Thyroid gland (tissue), 4 donors: ENCODE data around the gene PLCB4. TPM values are rescaled to one million over a fixed set of nuclear protein-coding genes. Genes with fewer than 3 reads are reported as not detected.

Experiments
- DNase-seq, 2 donors: peaks; one replicate each; pipeline ENCODE4 v3.0.0-alpha.2; 2019
- H3K27ac ChIP-seq, 3 donors: fragments of 200-600 bp; sonication (generic); 1 replicate in 2 of 3; 2 replicates in 1 of 3; pipeline ENCODE4 v1.5.1; 2016 to 2019; ENCODE audit warnings: mild to moderate bottlenecking in 1 of 3, moderate library complexity in 1 of 3
- H3K27me3 ChIP-seq: fragments of 200-600 bp; sonication (generic); one replicate; pipeline ENCODE4 v1.5.1; 2019
- H3K36me3 ChIP-seq, 2 donors: fragments of 200-600 bp; sonication (generic); one replicate each; pipeline ENCODE4 v1.5.1; 2016 to 2019
- H3K4me1 ChIP-seq, 2 donors: fragments of 200-600 bp; sonication (generic); one replicate each; pipeline ENCODE4 v1.5.1; 2017 to 2019
- H3K4me3 ChIP-seq, 3 donors: fragments of 200-600 bp; sonication (generic); replicated peaks in 1 of 3; 1 replicate in 2 of 3; 2 replicates in 1 of 3; pipeline ENCODE4 v1.5.1; 2016; ENCODE audit warnings: mild to moderate bottlenecking in 1 of 3
- H3K9me3 ChIP-seq: fragments of 200-600 bp; sonication (generic); one replicate; pipeline ENCODE4 v1.5.1; 2017
- POLR2A ChIP-seq, 2 donors: fragments of 450-650 bp; IDR thresholded peaks; one replicate each; pipeline ENCODE4 v1.6.1; 2017; ENCODE audit warnings: antibody characterized with exemption in 2 of 2, mild to moderate bottlenecking in 2 of 2, moderate library complexity in 1 of 2
- WGBS, 2 donors: methylation state at CpG; one replicate each; pipeline ENCODE4 v1.1.5; 2017; 5-methylcytosine and 5-hydroxymethylcytosine counted together
- intact Hi-C: fragments of 100-400 bp; cut with DNase I; formaldehyde crosslinking; loops from one replicate; pipeline ENCODE4 v1.15.1; 2023
- total RNA-seq, 4 donors: library from RNA; depleted of rRNA; stranded (reverse); fragments of >200 nt; gene quantifications; one replicate each; pipeline ENCODE4 v1.2.3, GENCODE V29; 2016
- TF ChIP-seq, protein P1 (sequence below), 6 experiments: fragments of 200-600 bp in 3 of 6; fragments of 450-650 bp in 3 of 6; sonication (generic) in 3 of 6; IDR thresholded peaks; one replicate each; pipeline ENCODE4 v1.5.1; 2016 to 2019; ENCODE audit warnings: antibody characterized with exemption in 6 of 6, mild to moderate bottlenecking in 2 of 6, inconsistent platforms in 1 of 6, moderate library complexity in 1 of 6

Gene PLCB4
- total RNA-seq, 4 donors from 2014 or later, result 50.9 to 77.9 (median 67.9) TPM

DNA sequence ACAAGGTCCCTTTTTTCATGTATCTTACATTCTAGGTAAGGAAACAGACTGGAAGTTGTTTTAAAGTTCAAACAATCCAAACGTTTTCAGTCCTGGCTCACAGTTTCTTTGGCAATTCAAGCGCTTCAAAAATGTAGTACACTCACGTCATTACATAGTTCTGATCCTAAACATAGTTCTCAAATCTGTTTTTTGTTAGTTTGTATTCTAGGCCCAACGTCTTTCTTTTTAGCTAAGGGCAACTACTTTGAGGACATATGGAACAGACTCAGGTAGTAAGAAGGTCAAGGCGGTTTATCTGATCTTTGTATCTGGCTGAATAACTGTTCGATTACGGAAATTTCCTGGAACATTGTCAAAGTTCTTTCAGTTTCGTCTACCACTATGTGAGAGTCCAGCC, 36.9 kb upstream of the PLCB4 start:
- no peaks in the 10 kb centered on the region for H3K36me3 ChIP-seq
- DNase-seq, result no peak
- H3K4me3 ChIP-seq, result no peak overlapping the region
- no peaks in the 10 kb centered on the region for H3K4me1 ChIP-seq
- H3K27ac ChIP-seq, result no peak overlapping the region
- H3K9me3 ChIP-seq, result no peaks in the 10 kb centered on the region
- TF ChIP-seq POLR2A (IDR thresholded peaks at IDR 0.05), result no peak
- TF ChIP-seq, protein P1, sequence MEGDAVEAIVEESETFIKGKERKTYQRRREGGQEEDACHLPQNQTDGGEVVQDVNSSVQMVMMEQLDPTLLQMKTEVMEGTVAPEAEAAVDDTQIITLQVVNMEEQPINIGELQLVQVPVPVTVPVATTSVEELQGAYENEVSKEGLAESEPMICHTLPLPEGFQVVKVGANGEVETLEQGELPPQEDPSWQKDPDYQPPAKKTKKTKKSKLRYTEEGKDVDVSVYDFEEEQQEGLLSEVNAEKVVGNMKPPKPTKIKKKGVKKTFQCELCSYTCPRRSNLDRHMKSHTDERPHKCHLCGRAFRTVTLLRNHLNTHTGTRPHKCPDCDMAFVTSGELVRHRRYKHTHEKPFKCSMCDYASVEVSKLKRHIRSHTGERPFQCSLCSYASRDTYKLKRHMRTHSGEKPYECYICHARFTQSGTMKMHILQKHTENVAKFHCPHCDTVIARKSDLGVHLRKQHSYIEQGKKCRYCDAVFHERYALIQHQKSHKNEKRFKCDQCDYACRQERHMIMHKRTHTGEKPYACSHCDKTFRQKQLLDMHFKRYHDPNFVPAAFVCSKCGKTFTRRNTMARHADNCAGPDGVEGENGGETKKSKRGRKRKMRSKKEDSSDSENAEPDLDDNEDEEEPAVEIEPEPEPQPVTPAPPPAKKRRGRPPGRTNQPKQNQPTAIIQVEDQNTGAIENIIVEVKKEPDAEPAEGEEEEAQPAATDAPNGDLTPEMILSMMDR (IDR thresholded peaks at IDR 0.05), result no peak
- 73 to 78% methylated on average over 8 of the region's 8 CpGs for WGBS, 2 donors
- intact Hi-C loops, result no loop called here
- no peaks in the 10 kb centered on the region for H3K27me3 ChIP-seq

DNA sequence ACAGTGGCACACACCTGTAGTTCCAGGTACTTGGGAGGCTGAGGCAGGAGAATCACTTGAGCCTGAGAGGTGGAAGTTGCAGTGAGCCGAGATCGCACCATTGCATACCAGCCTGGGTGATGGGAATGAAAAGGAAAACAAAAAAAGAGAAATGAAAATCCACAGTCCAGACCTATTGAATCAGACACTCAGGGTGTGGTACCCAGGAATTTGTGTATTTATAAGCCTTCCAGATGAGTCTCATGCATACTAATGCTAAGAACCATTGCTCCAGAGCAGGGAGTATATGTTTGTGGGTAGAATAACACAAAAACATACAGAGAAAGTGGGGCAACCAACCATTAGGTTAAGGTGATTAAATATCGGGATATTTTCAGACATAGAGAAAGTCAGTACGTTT, 36.1 kb upstream of the PLCB4 start:
- 93% methylated on average over 4 of the region's 4 CpGs for WGBS, 2 donors
- intact Hi-C loops, result no loop called here
- TF ChIP-seq POLR2A (IDR thresholded peaks at IDR 0.05), result no peak
- TF ChIP-seq, protein P1 (IDR thresholded peaks at IDR 0.05), result no peak
- H3K4me1 ChIP-seq, result no peaks in the 10 kb centered on the region
- no peaks in the 10 kb centered on the region for H3K36me3 ChIP-seq
- H3K27me3 ChIP-seq, result no peaks in the 10 kb centered on the region
- no peak for DNase-seq
- no peak overlapping the region for H3K4me3 ChIP-seq
- no peak overlapping the region for H3K27ac ChIP-seq
- no peaks in the 10 kb centered on the region for H3K9me3 ChIP-seq

DNA sequence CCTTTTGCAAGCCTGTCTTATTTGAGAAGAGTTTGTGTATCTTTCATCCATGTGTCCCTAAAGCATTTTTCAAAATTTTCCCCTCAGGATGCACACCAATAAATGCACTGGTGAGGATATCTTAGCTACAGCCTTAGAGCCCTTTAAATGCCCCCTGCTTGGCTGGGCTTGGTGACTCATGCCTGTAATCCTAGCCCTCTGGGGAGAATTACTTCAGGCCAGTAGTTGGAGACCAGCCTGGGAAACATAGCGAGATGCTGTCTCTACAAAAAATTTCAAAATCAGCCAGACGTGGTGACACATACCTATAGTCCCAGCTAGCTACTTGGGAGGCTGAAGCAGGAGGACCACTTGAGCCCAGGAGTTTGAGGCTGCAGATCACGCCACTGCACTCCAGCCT, 33.8 kb upstream of the PLCB4 start:
- Histone ChIP-seq H3K4me3 (no peak overlapping the region), H3K27ac (no peak overlapping the region), H3K36me3 (no peaks in the 10 kb centered on the region), H3K4me1 (no peaks in the 10 kb centered on the region), H3K27me3 (no peaks in the 10 kb centered on the region), H3K9me3 (no peaks in the 10 kb centered on the region)
- 56 to 82% methylated on average over 3 of the region's 3 CpGs for WGBS, 2 donors
- TF ChIP-seq POLR2A (IDR thresholded peaks at IDR 0.05), result no peak
- TF ChIP-seq, protein P1 (IDR thresholded peaks at IDR 0.05), result no peak
- no peak for DNase-seq
- intact Hi-C loops, result no loop called here

DNA sequence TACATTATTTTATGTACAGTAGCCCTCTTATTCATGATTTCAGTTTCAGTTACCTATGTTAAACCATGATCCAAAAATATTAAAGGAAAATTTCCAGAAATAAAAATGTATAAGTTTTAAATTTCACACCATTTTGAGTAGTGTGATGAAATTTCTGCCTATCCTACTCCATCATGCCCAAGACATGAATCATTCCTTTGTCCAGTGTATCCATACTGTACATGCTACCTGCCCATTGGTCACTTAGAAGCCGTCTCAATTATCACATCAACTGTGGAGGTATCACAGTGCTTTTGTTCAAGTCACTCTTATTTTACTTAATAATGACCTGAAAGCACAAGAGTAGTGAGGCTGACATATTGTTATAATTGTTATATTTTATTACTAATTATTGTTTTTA, 32.3 kb upstream of the PLCB4 start:
- TF ChIP-seq, protein P1 (IDR thresholded peaks at IDR 0.05), result no peak
- TF ChIP-seq POLR2A (IDR thresholded peaks at IDR 0.05), result no peak
- Histone ChIP-seq H3K4me1 (no peaks in the 10 kb centered on the region), H3K4me3 (no peak overlapping the region), H3K9me3 (no peaks in the 10 kb centered on the region), H3K27ac (no peak overlapping the region), H3K27me3 (no peaks in the 10 kb centered on the region), H3K36me3 (no peaks in the 10 kb centered on the region)
- no peak for DNase-seq
- 93% methylated on average over 1 of the region's 1 CpG for WGBS, 2 donors
- intact Hi-C loops, result no loop called here

DNA sequence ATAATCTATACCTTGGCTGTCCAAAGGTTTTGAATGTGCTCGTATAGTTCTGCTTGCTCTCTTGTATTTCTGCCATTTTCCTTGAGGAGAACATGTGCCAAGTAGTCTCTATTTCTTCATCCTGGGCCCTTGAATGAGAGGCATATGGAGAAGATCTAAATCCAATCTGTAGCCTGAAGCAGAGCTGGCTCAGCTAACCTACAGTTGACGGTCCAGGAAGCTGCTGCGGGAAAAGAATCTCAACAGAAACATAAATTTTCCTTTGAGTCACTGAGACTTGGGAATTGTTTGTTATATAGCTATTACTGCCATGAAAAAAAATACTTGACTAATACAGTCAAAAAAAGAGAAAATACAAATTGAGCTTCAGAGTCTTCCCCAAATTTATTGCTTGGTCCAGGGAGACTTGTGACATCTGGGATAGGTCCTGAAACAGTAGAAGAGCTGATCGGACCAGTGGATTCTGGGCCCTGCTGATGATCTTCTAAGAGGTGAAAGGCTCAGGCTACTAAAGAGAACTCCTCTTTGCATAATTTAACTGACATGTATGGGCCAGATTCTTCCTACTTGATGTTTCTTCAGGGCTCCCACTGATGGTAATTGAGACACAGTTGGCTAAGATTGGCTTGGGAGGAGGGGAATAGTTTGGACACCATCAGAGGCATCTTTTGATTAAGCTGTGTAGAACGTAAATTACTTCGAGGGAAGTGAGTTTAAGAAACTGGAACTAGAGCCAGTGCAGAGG, 29.9 kb upstream of the PLCB4 start:
- intact Hi-C loops, result no loop called here
- WGBS, 2 donors, result 83% methylated on average over 6 of the region's 6 CpGs
- no peak for TF ChIP-seq POLR2A (IDR thresholded peaks at IDR 0.05)
- TF ChIP-seq, protein P1 (IDR thresholded peaks at IDR 0.05), result no peak
- Histone ChIP-seq H3K4me3 (no peak overlapping the region), H3K27ac (no peak overlapping the region), H3K36me3 (no peaks in the 10 kb centered on the region), H3K4me1 (no peaks in the 10 kb centered on the region), H3K9me3 (no peaks in the 10 kb centered on the region), H3K27me3 (no peaks in the 10 kb centered on the region)
- DNase-seq, result no peak
